HFFc6 (cell line): ENCODE results near the gene ATG3. TPM values are rescaled to one million over a fixed set of nuclear protein-coding genes. Genes with fewer than 3 reads are reported as not detected.

Experiments used
- DNase-seq: peaks from one replicate; pipeline ENCODE4 v3.0.0-alpha.2; 2018
- H3K27ac Mint-ChIP-seq: 2 replicates; pipeline ENCODE4 v1.8.0; 2020; ENCODE audit warnings: mild to moderate bottlenecking, mixed read lengths
- H3K27me3 Mint-ChIP-seq: 2 replicates; pipeline ENCODE4 v1.8.0; 2021; ENCODE audit warnings: mild to moderate bottlenecking, moderate library complexity, mixed read lengths; ENCODE audit not compliant: insufficient read depth
- H3K36me3 Mint-ChIP-seq: 2 replicates; pipeline ENCODE4 v1.8.0; 2021; ENCODE audit warnings: low read depth, mixed read lengths
- H3K4me1 Mint-ChIP-seq: 2 replicates; pipeline ENCODE4 v1.8.0; 2020; ENCODE audit warnings: low read depth, mixed read lengths
- H3K4me3 Mint-ChIP-seq: 2 replicates; pipeline ENCODE4 v1.8.0; 2020; ENCODE audit warnings: mild to moderate bottlenecking, moderate library complexity, mixed read lengths
- H3K9me3 Mint-ChIP-seq: 2 replicates; pipeline ENCODE4 v1.8.0; 2020; ENCODE audit warnings: mild to moderate bottlenecking, mixed read lengths
- CTCF ChIP-seq: fragments of 200-600 bp; sonication (generic); IDR thresholded peaks from 2 replicates; pipeline ENCODE4 v1.5.0; 2021; ENCODE audit warnings: antibody characterized with exemption, mild to moderate bottlenecking
- total RNA-seq, 6 experiments: library from RNA; stranded (reverse); fragmentation: NEBNext Ultra II Directional; extraction: Animal tissue kit (Norgen Biotek cat#: 25700); gene quantifications; 2 replicates in 1 of 6; 3 replicates in 5 of 6; pipeline ENCODE4 v1.2.3, GENCODE V29; 2021

ATG3 gene
- total RNA-seq, 6 experiments from 2014 or later: 61.8 to 75.9 (median 71.5) TPM

- DNase-seq: peak; percentile 79
- Mint-ChIP-seq H3K27me3 (no peaks in the 10 kb centered on the region; the same call in 1 of the 2 replicates), H3K9me3 (no peaks in the 10 kb centered on the region), H3K27ac (peak overlapping the region; percentile 97), H3K36me3 (peaks cover 28% of the 10 kb centered on the region), H3K4me3 (peak overlapping the region; percentile 67), H3K4me1 (peaks cover 44% of the 10 kb centered on the region)
- TF ChIP-seq CTCF: no peak
These were observed 42.8 kb upstream of the ATG3 start for GRCh38 chr3:112604536-112604935.

GRCh38 chr3:112602217-112602838 lies 40.6 kb upstream of the ATG3 start:
- Mint-ChIP-seq H3K9me3 (no peaks in the 10 kb centered on the region), H3K27me3 (no peaks in the 10 kb centered on the region; the same call in 1 of the 2 replicates), H3K36me3 (peaks cover 25% of the 10 kb centered on the region), H3K4me1 (peaks cover 36% of the 10 kb centered on the region), H3K27ac (no peak overlapping the region; the same call in 1 of the 2 replicates), H3K4me3 (no peak overlapping the region)
- no peak for DNase-seq
- TF ChIP-seq CTCF: no peak

- H3K4me3 Mint-ChIP-seq: no peak overlapping the region
These were observed 37.0 kb upstream of the ATG3 start for GRCh38 chr3:112598731-112599130.

GRCh38 chr3:112597945-112598344 lies 36.2 kb upstream of the ATG3 start:
- H3K4me1 Mint-ChIP-seq: peaks cover 9% of the 10 kb centered on the region
- no peaks in the 10 kb centered on the region for H3K27me3 Mint-ChIP-seq
- no peak overlapping the region for H3K27ac Mint-ChIP-seq
- H3K9me3 Mint-ChIP-seq: no peaks in the 10 kb centered on the region
- H3K36me3 Mint-ChIP-seq: peaks cover 23% of the 10 kb centered on the region
- no peak overlapping the region for H3K4me3 Mint-ChIP-seq
- DNase-seq: no peak
- no peak for TF ChIP-seq CTCF

More at GRCh38 chr3:112598731-112599130, 37.0 kb upstream of the ATG3 start:
- Mint-ChIP-seq H3K36me3 (peaks cover 19% of the 10 kb centered on the region), H3K27me3 (no peaks in the 10 kb centered on the region), H3K9me3 (no peaks in the 10 kb centered on the region), H3K27ac (0 out of 2 replicates have a peak overlapping the region, but pooled peaks have one; percentile 14), H3K4me1 (peaks cover 13% of the 10 kb centered on the region)
- DNase-seq: no peak
- no peak for TF ChIP-seq CTCF

- no peak for TF ChIP-seq CTCF
- no peak for DNase-seq
- H3K4me1 Mint-ChIP-seq: peaks cover 17% of the 10 kb centered on the region
- H3K4me3 Mint-ChIP-seq: no peak overlapping the region
- no peaks in the 10 kb centered on the region for H3K9me3 Mint-ChIP-seq
- H3K27me3 Mint-ChIP-seq: no peaks in the 10 kb centered on the region
- peaks cover 21% of the 10 kb centered on the region for H3K36me3 Mint-ChIP-seq
- no peak overlapping the region for H3K27ac Mint-ChIP-seq
These were observed 33.1 kb upstream of the ATG3 start for GRCh38 chr3:112594856-112595255.
